ENCODE results near the gene CDH13. TPM values are rescaled to one million over a fixed set of nuclear protein-coding genes. Genes with fewer than 3 reads are reported as not detected.

CDH13 gene
- total and polyA plus RNA-seq, 2 experiments from 2014 or later, result 1.6 to 4.4 TPM

GRCh38 chr16:82612263-82612662 lies 14.5 kb upstream of the CDH13 start (continued):
- TF ChIP-seq JUNB (IDR thresholded peaks at IDR 0.05; ENCODE audit: unreplicated experiment), result no peak

- peaks cover 2% of the 10 kb centered on the region for H3K27me3 Mint-ChIP-seq (ENCODE audit: insufficient read depth, low read depth, poor library complexity)
- Histone ChIP-seq H3K9me2 (ENCODE audit: insufficient read depth) (no peaks in the 10 kb centered on the region), H4K20me1 (replicated peaks; ENCODE audit: insufficient read depth) (no peaks in the 10 kb centered on the region), H3F3A (replicated peaks; ENCODE audit: low read depth) (no peaks in the 10 kb centered on the region), H3K4me3 (no peak overlapping the region), H2AFZ (no peak overlapping the region), H3K4me2 (no peak overlapping the region), H3K27ac (ENCODE audit: low read depth) (no peak overlapping the region), H3K4me1 (ENCODE audit: insufficient read depth) (no peaks in the 10 kb centered on the region), H3K79me2 (replicated peaks; ENCODE audit: insufficient read depth) (no peaks in the 10 kb centered on the region), H3K27me3 (ENCODE audit: insufficient read depth) (no peaks in the 10 kb centered on the region), H3K36me3 (ENCODE audit: insufficient read depth) (no peaks in the 10 kb centered on the region)
- no peaks in the 10 kb centered on the region for H3K4me1 Mint-ChIP-seq
- no peaks in the 10 kb centered on the region; the same call in 2 of the 3 replicates for H3K9me3 Mint-ChIP-seq
- ATAC-seq, result no peak
- no peak overlapping the region for H3K4me3 Mint-ChIP-seq
- no peak for TF ChIP-seq REST (IDR thresholded peaks at IDR 0.05; ENCODE audit: unreplicated experiment)
- TF ChIP-seq ETS1 (IDR thresholded peaks at IDR 0.05), result no peak
- TF ChIP-seq JUNB (IDR thresholded peaks at IDR 0.05; ENCODE audit: unreplicated experiment), result no peak
- no peak for TF ChIP-seq STAT1 (IDR thresholded peaks at IDR 0.05; ENCODE audit: unreplicated experiment)
- TF ChIP-seq EZH2phosphoT487 (IDR thresholded peaks at IDR 0.05; ENCODE audit: unreplicated experiment), result no peak
- no peak for TF ChIP-seq EZH2 (IDR thresholded peaks at IDR 0.05; ENCODE audit: low read depth, unreplicated experiment)
- TF ChIP-seq POLR2AphosphoS5 (IDR thresholded peaks at IDR 0.05; ENCODE audit: low read depth), result no peak
- TF ChIP-seq ZNF331 (CRISPR knock-in tag; IDR thresholded peaks at IDR 0.05; ENCODE audit: low read depth), result no peak
- TF ChIP-seq ZNF462 (CRISPR knock-in tag; IDR thresholded peaks at IDR 0.05), result no peak
- TF ChIP-seq ZNF114 (CRISPR knock-in tag; IDR thresholded peaks at IDR 0.05), result no peak
- no peak for TF ChIP-seq NANOG (IDR thresholded peaks at IDR 0.05; ENCODE audit: borderline replicate concordance)
- no peak for TF ChIP-seq CTCF (conservative IDR thresholded peaks at IDR 0.05; ENCODE audit: low read depth in 2 of 2)
- TF ChIP-seq CREB1 (CRISPR knock-in tag; IDR thresholded peaks at IDR 0.05; ENCODE audit: low read depth), result no peak
- DNase-seq (ENCODE audit: low spot score), result no peak
- no peaks in the 10 kb centered on the region for H3K36me3 Mint-ChIP-seq (ENCODE audit: low read depth)
- H3K27ac Mint-ChIP-seq, result no peak overlapping the region
Observed at GRCh38 chr16:82616356-82616755, 10.4 kb upstream of the CDH13 start.

All from GM23338 (cell line).